Measurements from ENCODE around the gene RGL4. TPM values are rescaled to one million over a fixed set of nuclear protein-coding genes. Genes with fewer than 3 reads are reported as not detected.
"Not testable (repeated sequence)": the region's sequence is repeated elsewhere in the genome, so short reads cannot be mapped to it uniquely, and the experiment has no call there.

RGL4 gene
- total RNA-seq, 2 donors from 2014 or later, result not detected

DNA sequence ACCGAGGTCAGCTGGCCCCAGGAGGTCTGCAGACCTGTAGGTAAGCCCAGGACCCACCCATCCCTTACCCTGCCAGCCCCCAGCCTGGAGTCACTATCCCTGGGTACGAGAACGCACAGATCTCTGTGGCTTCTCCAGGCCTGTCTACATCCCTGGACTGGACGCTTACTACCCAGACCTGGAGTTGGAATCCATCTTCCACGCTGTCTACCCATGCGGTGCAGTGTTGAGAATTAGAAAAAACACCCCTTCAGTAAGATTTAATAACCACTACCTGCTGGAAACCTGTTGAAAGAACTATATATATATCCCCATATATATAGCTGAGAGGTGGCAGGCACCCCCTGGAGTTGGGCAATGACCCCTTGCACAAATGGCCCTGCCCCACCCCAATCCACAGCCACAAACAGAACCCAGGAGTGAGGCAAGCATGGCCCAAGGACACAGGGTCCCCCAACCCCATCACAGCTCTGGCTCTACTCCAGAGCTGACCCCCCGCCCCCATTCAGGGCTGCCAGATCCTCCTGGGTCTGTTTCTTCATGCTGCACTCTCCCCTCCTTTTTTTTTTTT, 17.7 kb upstream of the RGL4 start:
- no peak for TF ChIP-seq POLR2A (IDR thresholded peaks at IDR 0.05)
- TF ChIP-seq, protein P1, sequence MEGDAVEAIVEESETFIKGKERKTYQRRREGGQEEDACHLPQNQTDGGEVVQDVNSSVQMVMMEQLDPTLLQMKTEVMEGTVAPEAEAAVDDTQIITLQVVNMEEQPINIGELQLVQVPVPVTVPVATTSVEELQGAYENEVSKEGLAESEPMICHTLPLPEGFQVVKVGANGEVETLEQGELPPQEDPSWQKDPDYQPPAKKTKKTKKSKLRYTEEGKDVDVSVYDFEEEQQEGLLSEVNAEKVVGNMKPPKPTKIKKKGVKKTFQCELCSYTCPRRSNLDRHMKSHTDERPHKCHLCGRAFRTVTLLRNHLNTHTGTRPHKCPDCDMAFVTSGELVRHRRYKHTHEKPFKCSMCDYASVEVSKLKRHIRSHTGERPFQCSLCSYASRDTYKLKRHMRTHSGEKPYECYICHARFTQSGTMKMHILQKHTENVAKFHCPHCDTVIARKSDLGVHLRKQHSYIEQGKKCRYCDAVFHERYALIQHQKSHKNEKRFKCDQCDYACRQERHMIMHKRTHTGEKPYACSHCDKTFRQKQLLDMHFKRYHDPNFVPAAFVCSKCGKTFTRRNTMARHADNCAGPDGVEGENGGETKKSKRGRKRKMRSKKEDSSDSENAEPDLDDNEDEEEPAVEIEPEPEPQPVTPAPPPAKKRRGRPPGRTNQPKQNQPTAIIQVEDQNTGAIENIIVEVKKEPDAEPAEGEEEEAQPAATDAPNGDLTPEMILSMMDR (IDR thresholded peaks at IDR 0.05), result no peak
- Histone ChIP-seq H3K4me1 (peaks cover 17% of the 10 kb centered on the region), H3K9me3 (no peaks in the 10 kb centered on the region), H3K27ac (no peak overlapping the region), H3K4me3 (no peak overlapping the region), H3K27me3 (no peaks in the 10 kb centered on the region), H3K36me3 (replicated peaks in 1 of 2; ENCODE audit: insufficient read depth in 1 of 2, low read depth in 2 of 2) (no peaks in the 10 kb centered on the region)
- intact Hi-C loops (cut with DNase I), result no loop called here
- WGBS, 2 donors, result 86 to 97% methylated on average over 6 to 7 of the region's 7 CpGs
- DNase-seq, result no peak
- ATAC-seq, result no peak

GRCh38 chr22:23673826-23674690, 16.8 kb upstream of the RGL4 start:
- Histone ChIP-seq H3K27me3 (no peaks in the 10 kb centered on the region), H3K9me3 (no peaks in the 10 kb centered on the region), H3K27ac (no peak overlapping the region), H3K36me3 (replicated peaks in 1 of 2; ENCODE audit: insufficient read depth in 1 of 2, low read depth in 2 of 2) (no peaks in the 10 kb centered on the region), H3K4me1 (peaks cover 17% of the 10 kb centered on the region), H3K4me3 (no peak overlapping the region)
- 85 to 87% methylated on average over 22 to 23 of the region's 26 CpGs for WGBS, 2 donors
- intact Hi-C loops (cut with DNase I), result no loop called here
- ATAC-seq (no peak), DNase-seq (no peak)
- no peak for TF ChIP-seq POLR2A (IDR thresholded peaks at IDR 0.05)
- TF ChIP-seq, protein P1 (IDR thresholded peaks at IDR 0.05), result no peak

DNA sequence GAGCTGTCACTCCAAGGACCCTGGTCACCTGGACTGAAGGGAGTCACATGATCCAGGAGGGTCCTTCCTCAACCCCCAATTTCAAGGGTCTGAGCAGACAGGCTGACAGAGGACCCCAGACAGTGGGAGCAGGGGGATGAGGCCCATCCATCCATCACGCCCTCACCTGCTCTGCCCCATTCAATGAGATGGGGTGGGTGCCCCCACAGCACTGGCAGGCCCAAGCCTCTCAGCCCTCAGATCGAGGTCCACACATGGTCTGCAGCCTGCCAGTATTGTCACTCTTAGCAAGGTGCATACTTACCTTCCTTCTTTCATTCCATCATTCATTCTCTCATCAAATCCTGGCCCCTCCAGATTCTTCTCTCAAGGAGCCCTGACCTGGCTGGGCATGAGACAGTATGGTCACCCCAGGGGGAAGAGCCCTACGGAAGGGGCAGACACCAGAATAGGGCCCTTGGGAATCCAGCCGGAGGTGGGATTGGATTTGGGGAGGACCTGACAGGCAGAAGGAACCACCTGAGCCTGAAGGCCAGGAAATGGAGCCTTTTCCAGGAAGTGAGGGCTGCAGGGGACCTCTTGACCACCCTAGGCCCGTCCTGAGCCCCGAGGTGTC, 15.8 kb upstream of the RGL4 start:
- Histone ChIP-seq H3K27ac (peak overlapping the region in 2 of 4 donors; percentile 34 to 36), H3K4me1 (peaks cover 17% of the 10 kb centered on the region)
- WGBS, 2 donors, result 62 to 69% methylated on average over 6 of the region's 6 CpGs
- H3K27me3 ChIP-seq; H3K36me3 ChIP-seq (replicated peaks in 1 of 2; ENCODE audit: insufficient read depth in 1 of 2, low read depth in 2 of 2); DNase-seq; intact Hi-C loops (cut with DNase I); ATAC-seq; H3K4me3 ChIP-seq; H3K9me3 ChIP-seq: not testable (repeated sequence)

DNA sequence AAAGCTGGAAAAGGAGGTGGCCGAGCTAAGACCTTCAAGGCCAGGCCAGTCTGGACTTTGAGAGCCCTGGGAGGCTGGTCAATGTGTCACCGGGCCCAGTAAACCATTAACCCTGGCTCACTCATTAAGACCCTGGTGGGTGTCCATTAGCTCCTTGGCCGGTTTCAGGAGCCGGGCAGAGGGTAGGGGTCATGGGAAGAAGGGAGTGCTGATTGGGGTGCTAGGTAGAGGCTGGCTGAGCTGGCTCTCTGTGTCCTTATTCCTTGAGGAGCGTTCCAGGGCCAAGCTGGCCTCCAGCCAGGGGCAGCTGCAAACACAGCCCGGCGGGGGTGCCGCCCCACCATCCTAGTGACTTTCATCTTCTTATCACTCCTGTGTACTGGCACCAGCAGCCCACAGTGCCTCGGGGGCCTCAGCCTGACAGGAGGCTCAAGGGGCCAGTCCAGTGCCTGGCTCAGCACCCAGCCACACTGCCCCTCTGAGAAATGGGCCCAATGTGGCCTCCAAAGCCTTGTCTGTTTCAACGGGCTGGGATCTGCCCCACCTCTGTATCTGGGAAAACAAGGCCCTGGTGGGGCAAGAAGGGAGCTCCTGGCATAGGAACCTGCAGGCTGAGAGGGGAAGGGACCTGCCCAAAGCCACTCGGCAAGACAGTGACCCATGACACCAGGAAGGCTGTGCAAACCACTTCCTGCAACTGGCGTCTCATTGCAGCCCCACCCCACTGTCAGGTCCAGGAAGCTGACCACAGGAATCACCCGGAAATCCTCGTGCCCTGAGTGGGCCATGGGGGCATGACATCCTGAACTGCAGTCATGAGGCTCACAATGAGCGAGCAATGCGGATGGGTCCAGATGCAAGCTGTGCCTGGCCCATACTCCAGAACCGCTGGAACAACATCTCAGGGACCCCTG, 15.1 kb upstream of the RGL4 start:
- Histone ChIP-seq H3K9me3 (no peaks in the 10 kb centered on the region), H3K4me3 (no peak overlapping the region), H3K27me3 (no peaks in the 10 kb centered on the region), H3K27ac (peak overlapping the region in 2 of 4 donors; percentile 34 to 36), H3K36me3 (replicated peaks in 1 of 2; ENCODE audit: insufficient read depth in 1 of 2, low read depth in 2 of 2) (no peaks in the 10 kb centered on the region), H3K4me1 (peaks cover 17% of the 10 kb centered on the region)
- peak; percentile 61 for ATAC-seq
- 52 to 70% methylated on average over 2 to 17 of the region's 17 CpGs for whole genome bisulfite sequencing, 2 donors
- intact Hi-C loops (cut with DNase I), result no loop called here
- DNase-seq, result peak; percentile 56 to 85 (median 72)
- TF ChIP-seq POLR2A (IDR thresholded peaks at IDR 0.05), result no peak
- TF ChIP-seq, protein P1 (IDR thresholded peaks at IDR 0.05), result no peak

DNA sequence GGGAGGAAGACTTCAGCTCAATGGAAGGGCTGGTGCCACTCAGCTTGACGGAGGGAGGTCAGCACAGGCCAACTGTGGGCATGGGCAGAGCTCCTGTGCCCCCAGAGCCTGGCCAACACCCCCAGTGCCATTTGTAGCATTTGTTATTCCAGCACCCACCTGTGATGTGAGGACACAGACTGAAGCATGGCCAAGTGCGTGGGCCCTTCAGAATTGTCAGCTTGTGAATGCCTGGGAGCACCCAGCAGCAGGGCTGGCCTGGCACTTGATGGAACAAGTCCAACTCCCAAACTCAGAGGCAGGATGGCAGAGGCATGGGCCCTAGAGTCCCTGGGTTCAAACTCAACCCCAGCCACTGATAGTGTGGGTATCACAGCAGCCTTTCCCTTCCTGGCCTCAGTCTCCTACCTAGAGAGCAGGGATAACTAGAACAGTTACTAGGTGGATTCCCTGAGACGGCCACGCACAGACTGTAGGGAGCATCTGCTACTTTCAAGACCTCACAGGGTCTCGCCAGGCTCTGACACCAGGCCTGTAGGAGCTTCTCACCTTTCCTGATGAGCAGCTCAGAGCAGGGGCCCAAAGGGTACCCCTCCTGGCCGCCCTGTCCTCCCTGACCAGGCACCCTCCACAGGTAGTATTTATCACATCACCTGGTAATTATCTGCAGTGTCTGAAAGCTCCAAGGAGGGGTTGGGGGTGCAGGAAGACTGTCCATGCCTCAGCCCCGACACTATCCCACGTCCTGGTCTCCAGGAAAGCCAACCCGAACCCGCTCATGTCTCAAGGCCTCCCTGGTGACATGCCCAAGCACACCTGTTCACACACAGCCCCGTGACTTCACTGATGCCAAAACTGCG, 13.7 kb upstream of the RGL4 start:
- peaks cover 17% of the 10 kb centered on the region for H3K4me1 ChIP-seq
- intact Hi-C loops (cut with DNase I); H3K27me3 ChIP-seq; H3K9me3 ChIP-seq; H3K36me3 ChIP-seq (replicated peaks in 1 of 2; ENCODE audit: insufficient read depth in 1 of 2, low read depth in 2 of 2); H3K4me3 ChIP-seq; ATAC-seq; H3K27ac ChIP-seq: not testable (repeated sequence)
- 92 to 94% methylated on average over 6 to 12 of the region's 12 CpGs for WGBS, 2 donors
- peak in 1 of 4 donors; percentile 6 for DNase-seq
